GM12865 (cell line): ENCODE measurements around the gene TGFB1.
"Not testable (repeated sequence)": the region's sequence is repeated elsewhere in the genome, so short reads cannot be mapped to it uniquely, and the experiment has no call there.

Source experiments
- DNase-seq: peaks from one replicate; pipeline ENCODE4 v3.0.0; 2010; ENCODE audit warnings: low read depth
- H3K4me3 ChIP-seq: 2 replicates; pipeline ENCODE4 v1.5.1; 2011; ENCODE audit warnings: mild to moderate bottlenecking, low read depth, low read length, control low read depth
- TF ChIP-seq, protein P1 (sequence below): IDR thresholded peaks from 2 replicates; pipeline ENCODE4 v1.5.1; 2011; ENCODE audit warnings: low read length, control low read depth, low read depth, inconsistent platforms; ENCODE audit not compliant: insufficient read depth; ENCODE audit errors: missing control alignments

TGFB1 gene

DNA sequence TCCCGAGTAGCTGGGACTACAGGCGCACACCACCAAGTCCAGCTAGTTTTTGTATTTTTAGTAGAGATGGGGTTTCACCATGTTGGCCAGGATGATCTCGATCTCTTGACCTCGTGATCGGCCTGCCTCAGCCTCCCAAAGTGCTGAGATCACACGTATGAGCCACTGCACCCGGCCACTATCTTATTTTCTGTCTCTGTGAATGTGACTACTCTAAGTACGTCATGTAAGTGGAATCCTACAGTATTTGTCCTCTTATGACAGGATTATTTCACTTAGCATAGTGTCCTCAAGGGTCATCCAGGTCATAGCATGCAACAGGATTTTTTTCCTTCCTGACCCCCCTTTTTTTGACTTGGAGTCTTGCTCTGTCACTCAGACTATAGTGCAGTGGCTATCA, 17.8 kb upstream of the TGFB1 start:
- TF ChIP-seq, protein P1, sequence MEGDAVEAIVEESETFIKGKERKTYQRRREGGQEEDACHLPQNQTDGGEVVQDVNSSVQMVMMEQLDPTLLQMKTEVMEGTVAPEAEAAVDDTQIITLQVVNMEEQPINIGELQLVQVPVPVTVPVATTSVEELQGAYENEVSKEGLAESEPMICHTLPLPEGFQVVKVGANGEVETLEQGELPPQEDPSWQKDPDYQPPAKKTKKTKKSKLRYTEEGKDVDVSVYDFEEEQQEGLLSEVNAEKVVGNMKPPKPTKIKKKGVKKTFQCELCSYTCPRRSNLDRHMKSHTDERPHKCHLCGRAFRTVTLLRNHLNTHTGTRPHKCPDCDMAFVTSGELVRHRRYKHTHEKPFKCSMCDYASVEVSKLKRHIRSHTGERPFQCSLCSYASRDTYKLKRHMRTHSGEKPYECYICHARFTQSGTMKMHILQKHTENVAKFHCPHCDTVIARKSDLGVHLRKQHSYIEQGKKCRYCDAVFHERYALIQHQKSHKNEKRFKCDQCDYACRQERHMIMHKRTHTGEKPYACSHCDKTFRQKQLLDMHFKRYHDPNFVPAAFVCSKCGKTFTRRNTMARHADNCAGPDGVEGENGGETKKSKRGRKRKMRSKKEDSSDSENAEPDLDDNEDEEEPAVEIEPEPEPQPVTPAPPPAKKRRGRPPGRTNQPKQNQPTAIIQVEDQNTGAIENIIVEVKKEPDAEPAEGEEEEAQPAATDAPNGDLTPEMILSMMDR: no peak
- DNase-seq: no peak
- no peak overlapping the region for H3K4me3 ChIP-seq

DNA sequence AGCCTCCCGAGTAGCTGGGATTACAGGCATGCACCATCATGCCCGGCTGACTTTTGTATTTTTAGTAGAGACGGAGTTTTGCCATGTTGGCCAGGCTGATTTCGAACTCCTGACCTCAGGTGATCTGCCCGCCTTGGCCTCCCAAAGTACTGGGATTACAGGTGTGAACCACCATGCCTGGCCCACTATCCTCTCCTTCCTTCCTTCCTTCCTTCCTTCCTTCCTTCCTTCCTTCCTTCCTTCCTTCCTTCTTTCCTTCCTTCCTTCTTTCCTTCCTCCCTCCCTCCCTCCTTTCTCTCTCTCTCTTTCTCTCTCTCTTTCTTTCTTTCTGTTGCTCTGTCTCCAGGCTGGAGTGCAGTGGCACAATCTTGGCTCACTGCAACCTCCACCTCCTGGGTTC, 17.4 kb upstream of the TGFB1 start:
- not testable (repeated sequence) for DNase-seq

DNA sequence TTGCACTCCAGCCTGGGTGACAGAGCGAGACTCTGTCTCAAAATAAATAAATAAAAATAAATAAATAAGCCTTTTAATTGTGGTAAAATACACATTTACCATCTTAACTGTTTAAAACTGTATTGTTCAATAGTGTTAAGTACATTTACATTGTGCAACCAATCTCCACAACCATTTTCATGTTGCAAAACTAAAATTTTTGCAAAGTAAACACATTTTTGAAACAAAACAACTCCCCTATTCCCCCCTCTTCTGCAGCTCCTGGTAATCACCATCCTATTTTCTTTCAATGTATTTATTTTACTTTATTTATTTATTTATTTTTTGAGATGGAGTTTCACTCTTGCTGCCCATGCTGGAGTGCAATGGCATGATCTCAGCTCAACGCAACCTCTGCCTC, 16.0 kb upstream of the TGFB1 start:
- TF ChIP-seq, protein P1: no peak
- no peak overlapping the region for H3K4me3 ChIP-seq
- no peak for DNase-seq

More for the DNA sequence above, 17.4 kb upstream of the TGFB1 start:
- H3K4me3 ChIP-seq: not testable (repeated sequence)

DNA sequence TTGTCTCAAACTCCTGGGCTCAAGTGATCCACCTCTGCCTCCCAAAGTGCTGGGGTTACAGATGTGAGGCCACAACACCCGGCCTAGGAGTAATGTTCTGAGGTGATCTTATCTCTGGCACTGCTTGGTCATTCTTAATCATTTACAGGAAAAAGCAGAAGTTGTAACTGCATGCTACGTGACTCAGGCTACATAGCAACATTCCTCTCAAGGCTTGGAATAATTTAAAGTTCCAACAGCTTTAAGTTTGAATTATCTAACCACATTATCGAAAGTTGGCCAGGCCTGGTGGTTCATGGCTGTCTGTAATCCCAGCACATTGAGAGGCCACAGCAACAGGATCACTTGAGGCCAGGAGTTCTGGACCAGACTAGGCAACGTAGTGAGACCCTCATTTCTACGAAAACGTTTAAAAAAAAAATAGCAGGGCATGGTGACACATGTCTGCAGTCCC, 14.2 kb upstream of the TGFB1 start:
- TF ChIP-seq, protein P1: no peak
- no peak for DNase-seq
- H3K4me3 ChIP-seq: no peak overlapping the region

DNA sequence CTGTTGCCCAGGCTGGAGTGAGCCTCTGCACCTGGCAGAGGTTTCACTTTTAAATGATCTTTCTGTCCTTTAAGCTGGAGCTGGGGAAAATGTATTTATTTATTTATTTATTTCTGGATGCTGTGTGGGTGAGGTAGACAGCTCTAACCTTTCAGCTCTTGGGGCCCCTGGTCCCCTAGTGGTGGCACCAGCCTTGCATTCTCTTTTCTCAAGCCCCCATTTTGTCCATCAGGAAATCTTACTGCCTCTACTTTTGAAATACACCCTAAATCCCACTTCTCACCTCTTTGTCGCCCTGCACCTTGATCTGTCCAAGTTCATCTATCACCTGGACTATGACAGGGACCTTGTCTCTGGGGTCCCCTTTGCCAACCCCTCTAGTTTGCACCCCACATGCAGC, 12.4 kb upstream of the TGFB1 start:
- TF ChIP-seq, protein P1: peak; percentile 44
- no peak overlapping the region for H3K4me3 ChIP-seq
- peak; percentile 63 for DNase-seq

DNA sequence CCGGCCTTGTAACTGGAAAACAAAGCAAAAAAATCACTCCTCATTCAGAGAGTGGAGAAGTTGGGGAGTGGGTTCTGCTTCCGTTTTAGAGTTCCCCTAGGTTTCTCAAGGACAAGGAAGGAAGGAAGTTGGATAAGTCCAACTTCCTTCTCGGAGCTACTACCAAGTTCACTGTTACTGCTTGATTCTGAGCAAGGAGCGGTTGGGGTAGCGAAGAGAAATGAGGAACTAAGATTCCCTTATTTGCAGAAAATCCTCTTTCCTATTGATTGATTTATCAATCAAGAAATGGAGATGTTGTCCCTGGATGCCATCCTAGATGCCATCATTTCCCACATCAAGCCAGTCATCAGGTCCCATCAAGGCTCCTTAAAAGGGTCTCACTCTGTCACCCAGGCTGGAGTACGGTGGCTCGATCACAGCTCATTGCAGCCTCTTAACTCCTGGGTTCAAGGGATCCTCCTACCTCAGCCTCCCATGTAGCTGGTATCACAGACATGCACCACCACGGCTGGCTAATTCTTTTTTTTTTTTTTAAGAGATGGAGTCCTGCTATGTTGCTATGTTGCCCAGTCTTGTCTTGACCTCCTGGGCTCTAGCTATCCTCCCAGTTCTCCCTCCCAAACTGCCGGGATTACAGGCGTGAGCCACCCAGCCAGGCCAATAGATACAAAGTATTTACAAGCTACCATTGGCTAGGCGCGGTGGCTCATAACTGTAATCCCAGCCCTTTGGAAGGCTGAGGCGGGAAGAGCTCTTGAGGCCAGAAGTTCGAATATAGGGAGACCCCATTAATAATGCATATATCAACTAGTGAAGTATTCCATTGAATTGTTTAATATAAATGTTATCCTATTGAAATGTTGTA, 11.0 kb upstream of the TGFB1 start:
- DNase-seq: peak; percentile 42
- TF ChIP-seq, protein P1: no peak
- H3K4me3 ChIP-seq: peak overlapping the region; percentile 71

DNA sequence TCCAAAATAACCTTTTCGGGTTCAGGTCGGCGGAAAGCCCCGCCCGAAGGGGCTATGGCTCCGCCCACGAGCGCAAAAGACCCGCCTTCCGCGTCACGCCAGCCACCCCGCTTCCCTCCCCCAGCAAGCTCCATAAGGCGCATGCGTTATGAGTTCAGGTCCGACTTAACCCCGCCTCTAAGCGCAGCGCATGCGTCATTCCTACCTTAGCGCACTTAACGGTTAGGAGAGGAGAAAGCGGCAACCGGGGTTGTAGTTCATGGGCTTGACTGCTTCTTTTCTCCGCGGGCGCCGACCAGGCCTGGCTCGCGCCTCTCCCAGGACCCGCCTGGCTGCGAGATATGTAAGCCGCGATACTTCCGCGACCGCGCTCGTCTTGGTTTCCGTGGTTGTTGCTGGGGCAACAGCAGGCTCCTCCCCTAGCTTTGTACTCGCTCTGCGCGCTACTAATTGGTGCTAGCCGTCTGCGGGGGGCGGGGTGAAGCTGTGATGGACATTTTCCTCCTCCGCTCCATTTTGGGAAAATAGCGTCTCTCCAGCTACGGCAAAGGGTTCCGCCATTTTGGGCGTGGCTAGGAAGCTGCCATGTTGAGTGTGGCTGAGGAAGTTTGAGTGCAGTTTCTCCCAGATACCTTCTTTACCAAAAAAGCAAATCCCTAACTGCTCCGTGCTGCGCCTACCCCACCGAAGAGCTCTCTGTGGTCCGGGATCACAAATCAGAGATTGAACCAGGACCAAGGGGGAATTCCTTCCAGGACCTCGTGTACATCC, 10.2 kb upstream of the TGFB1 start, which contains the start of gene B9D2:
Gene B9D2, minus strand, starts transcription at position 397 of the 771 bp plus-strand sequence. CDS start 630 bp downstream, outside the sequence.
- TF ChIP-seq, protein P1: no peak
- peak within 1 kb of the TSS; percentile 71 for H3K4me3 ChIP-seq
- peak; percentile 99 for DNase-seq
